22Rv1 (cell line): ENCODE results near the gene TAS2R9.
"Not testable (repeated sequence)": the region's sequence is repeated elsewhere in the genome, so short reads cannot be mapped to it uniquely, and the experiment has no call there.

ENCODE experiments used
- H3K27ac ChIP-seq: fragments of 450-650 bp; 2 replicates; pipeline ENCODE4 v1.5.1; 2017
- ZFX ChIP-seq: fragments of 450-650 bp; IDR thresholded peaks from 2 replicates; pipeline ENCODE4 v1.6.1; 2017; ENCODE audit warnings: antibody characterized with exemption, borderline replicate concordance
- TF ChIP-seq, protein P1 (sequence below): fragments of 450-650 bp; IDR thresholded peaks from 2 replicates; pipeline ENCODE4 v1.5.1; 2017; ENCODE audit warnings: mild to moderate bottlenecking

The TAS2R9 gene

GRCh38 chr12:10801741-10802140 lies 8.2 kb downstream of the TAS2R9 start:
- H3K27ac ChIP-seq = no peak overlapping the region
- no peak for TF ChIP-seq ZFX
- TF ChIP-seq, protein P1, sequence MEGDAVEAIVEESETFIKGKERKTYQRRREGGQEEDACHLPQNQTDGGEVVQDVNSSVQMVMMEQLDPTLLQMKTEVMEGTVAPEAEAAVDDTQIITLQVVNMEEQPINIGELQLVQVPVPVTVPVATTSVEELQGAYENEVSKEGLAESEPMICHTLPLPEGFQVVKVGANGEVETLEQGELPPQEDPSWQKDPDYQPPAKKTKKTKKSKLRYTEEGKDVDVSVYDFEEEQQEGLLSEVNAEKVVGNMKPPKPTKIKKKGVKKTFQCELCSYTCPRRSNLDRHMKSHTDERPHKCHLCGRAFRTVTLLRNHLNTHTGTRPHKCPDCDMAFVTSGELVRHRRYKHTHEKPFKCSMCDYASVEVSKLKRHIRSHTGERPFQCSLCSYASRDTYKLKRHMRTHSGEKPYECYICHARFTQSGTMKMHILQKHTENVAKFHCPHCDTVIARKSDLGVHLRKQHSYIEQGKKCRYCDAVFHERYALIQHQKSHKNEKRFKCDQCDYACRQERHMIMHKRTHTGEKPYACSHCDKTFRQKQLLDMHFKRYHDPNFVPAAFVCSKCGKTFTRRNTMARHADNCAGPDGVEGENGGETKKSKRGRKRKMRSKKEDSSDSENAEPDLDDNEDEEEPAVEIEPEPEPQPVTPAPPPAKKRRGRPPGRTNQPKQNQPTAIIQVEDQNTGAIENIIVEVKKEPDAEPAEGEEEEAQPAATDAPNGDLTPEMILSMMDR = no peak

GRCh38 chr12:10794222-10794621 lies 15.7 kb downstream of the TAS2R9 start:
- TF ChIP-seq, protein P1 = no peak
- TF ChIP-seq ZFX = no peak
- H3K27ac ChIP-seq = no peak overlapping the region

DNA sequence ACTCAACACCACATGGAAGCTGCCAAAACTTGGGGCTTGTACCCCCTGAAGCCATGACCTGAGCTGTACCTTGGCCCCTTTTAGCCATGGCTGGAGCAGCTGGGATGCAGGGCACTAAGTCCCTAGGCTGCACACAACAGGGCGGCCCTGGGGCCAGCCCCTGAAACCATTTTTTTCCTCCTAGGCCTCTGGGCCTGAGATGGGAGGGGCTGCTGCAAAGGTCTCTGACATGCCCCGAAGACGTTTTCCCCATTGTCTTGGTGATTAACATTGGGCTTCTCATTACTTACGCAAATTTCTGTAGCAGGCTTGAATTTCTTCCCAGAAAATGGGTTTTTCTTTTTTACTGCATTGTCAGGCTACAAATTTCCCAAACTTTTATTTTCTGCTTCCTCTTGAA lies 18.2 kb downstream of the TAS2R9 start:
- H3K27ac ChIP-seq = not testable (repeated sequence)

DNA sequence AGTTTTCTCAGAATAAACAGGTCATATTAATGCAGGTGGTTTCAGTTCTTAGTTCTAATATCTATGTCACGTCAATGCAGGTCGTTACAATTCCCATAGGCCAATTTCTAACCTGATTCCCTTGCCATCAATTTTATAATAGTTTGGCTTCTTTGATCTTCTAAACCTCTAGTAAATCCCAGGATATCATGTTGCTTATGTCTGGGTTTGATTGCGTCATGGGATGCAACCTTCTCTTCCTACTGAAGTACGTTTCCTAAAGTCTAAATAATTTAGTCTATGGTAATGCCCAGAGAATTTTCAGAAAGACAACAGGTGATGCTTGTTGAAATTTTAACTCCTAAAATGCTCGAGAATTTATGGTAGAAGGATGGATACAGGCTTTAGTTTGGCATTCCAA lies 26.7 kb downstream of the TAS2R9 start:
- TF ChIP-seq, protein P1 = no peak
- no peak for TF ChIP-seq ZFX
- H3K27ac ChIP-seq = no peak overlapping the region

GRCh38 chr12:10779103-10779502 lies 30.9 kb downstream of the TAS2R9 start:
- TF ChIP-seq ZFX = no peak
- TF ChIP-seq, protein P1 = no peak

DNA sequence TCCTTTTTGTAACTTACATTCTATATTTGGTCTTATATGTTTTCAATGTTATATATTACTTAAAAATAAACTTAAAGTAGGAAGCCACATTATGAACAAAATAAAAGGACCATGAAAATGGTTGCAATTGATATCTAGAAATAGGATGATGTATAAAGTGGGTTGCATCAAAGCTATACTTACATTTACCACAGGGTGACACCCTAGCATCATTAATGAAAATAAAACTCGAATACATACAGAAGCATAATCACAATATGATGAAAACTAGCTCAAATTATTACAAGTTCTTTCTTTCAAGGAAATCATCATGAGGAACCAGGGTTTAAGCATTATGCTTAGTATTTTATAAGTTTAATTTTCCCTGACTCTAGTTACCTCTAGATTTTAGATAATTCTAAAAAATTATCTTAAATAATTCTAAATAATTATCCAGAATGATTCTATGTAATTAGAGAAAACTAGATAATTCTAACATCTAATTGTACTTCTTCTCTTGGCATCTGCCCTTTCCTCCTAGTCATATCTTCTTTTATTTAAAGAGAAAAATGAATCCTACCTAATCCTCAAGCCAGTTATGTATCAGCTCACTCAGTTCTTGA lies 38.7 kb downstream of the TAS2R9 start:
- TF ChIP-seq, protein P1 = peak; percentile 84
- TF ChIP-seq ZFX = no peak
- no peak overlapping the region for H3K27ac ChIP-seq

More at GRCh38 chr12:10779103-10779502, 30.9 kb downstream of the TAS2R9 start:
- no peak overlapping the region for H3K27ac ChIP-seq

DNA sequence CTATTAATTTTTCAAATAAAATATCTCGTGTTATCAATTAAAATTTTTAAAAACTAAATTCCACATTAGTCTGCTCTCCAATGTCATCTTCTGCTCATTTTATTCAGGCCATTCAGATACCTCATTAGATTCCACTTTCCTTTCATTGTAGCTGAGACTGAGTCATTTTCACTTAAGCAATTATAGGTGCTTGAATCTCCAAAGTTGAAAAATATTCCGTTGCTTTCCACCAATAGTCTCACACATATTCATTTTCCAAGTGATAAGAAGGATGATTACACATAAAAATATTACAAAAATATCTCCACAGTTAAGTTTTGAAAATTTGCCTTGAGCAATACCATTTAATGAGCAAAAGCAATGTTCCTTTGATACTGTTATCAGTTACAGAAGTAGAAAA lies 50.3 kb downstream of the TAS2R9 start:
- TF ChIP-seq, protein P1 = no peak
- no peak for TF ChIP-seq ZFX

More for the DNA sequence above, 50.3 kb downstream of the TAS2R9 start:
- no peak overlapping the region for H3K27ac ChIP-seq
